ENCODE measurements around the gene SLC17A7. TPM values are rescaled to one million over a fixed set of nuclear protein-coding genes. Genes with fewer than 3 reads are reported as not detected.

SLC17A7 gene
- total and polyA plus RNA-seq, 2 donors (not counting 1 experiment from before 2014, with no cell fraction given) = 0.08 to 0.33 TPM

GRCh38 chr19:49383599-49383998 lies 57.7 kb downstream of the SLC17A7 start:
- Histone ChIP-seq H3K79me2 (ENCODE audit: control insufficient read depth, insufficient read depth, low read length) (no peaks in the 10 kb centered on the region), H3K9me3 (ENCODE audit: control insufficient read depth, insufficient read depth, low read depth, low read length) (no peaks in the 10 kb centered on the region), H3K36me3 (ENCODE audit: control insufficient read depth, insufficient read depth, low read length) (no peaks in the 10 kb centered on the region), H3K4me1 (ENCODE audit: control insufficient read depth, extremely low read depth, insufficient read depth, low read length) (no peaks in the 10 kb centered on the region), H3K4me3 (replicated peaks in 1 of 4; ENCODE audit: control extremely low read depth in 1 of 4, insufficient read depth in 1 of 4, low read depth in 3 of 4, low read length in 4 of 4) (no peak overlapping the region), H3K27me3 (ENCODE audit: control insufficient read depth, insufficient read depth, low read length) (peaks cover 4% of the 10 kb centered on the region), H4K20me1 (ENCODE audit: control insufficient read depth, extremely low read depth, insufficient read depth, low read length) (no peaks in the 10 kb centered on the region), H3K4me2 (ENCODE audit: extremely low read depth, insufficient read depth, low read length) (no peak overlapping the region), H2AFZ (ENCODE audit: low read length) (no peak overlapping the region), H3K27ac (ENCODE audit: insufficient read depth, low read length) (no peak overlapping the region), H3K9ac (ENCODE audit: insufficient read depth, low read length) (no peak overlapping the region)
- DNase-seq (ENCODE audit: low read depth in 2 of 2) = no peak
- no peak for TF ChIP-seq EZH2 (IDR thresholded peaks at IDR 0.05; ENCODE audit: low read length, missing control alignments)
- TF ChIP-seq CTCF (conservative IDR thresholded peaks at IDR 0.05 in 1 of 2, IDR thresholded peaks at IDR 0.05 in 1 of 2; ENCODE audit: low read depth in 1 of 2, low read length in 2 of 2) = no peak

GRCh38 chr19:49382639-49383038 lies 58.7 kb downstream of the SLC17A7 start:
- no peak overlapping the region for H3K4me2 ChIP-seq (ENCODE audit: extremely low read depth, insufficient read depth, low read length)
- no peaks in the 10 kb centered on the region for H3K36me3 ChIP-seq (ENCODE audit: control insufficient read depth, insufficient read depth, low read length)
- H3K79me2 ChIP-seq (ENCODE audit: control insufficient read depth, insufficient read depth, low read length) = no peaks in the 10 kb centered on the region
- TF ChIP-seq CTCF (conservative IDR thresholded peaks at IDR 0.05 in 1 of 2, IDR thresholded peaks at IDR 0.05 in 1 of 2; ENCODE audit: low read depth in 1 of 2, low read length in 2 of 2) (no peak), EZH2 (IDR thresholded peaks at IDR 0.05; ENCODE audit: low read length, missing control alignments) (no peak)
- no peak overlapping the region for H2AFZ ChIP-seq (ENCODE audit: low read length)
- H3K9ac ChIP-seq (ENCODE audit: insufficient read depth, low read length) = no peak overlapping the region
- peaks cover 4% of the 10 kb centered on the region for H3K27me3 ChIP-seq (ENCODE audit: control insufficient read depth, insufficient read depth, low read length)
- no peak overlapping the region for H3K27ac ChIP-seq (ENCODE audit: insufficient read depth, low read length)
- H4K20me1 ChIP-seq (ENCODE audit: control insufficient read depth, extremely low read depth, insufficient read depth, low read length) = no peaks in the 10 kb centered on the region
- H3K9me3 ChIP-seq (ENCODE audit: control insufficient read depth, insufficient read depth, low read depth, low read length) = no peaks in the 10 kb centered on the region
- H3K4me1 ChIP-seq (ENCODE audit: control insufficient read depth, extremely low read depth, insufficient read depth, low read length) = no peaks in the 10 kb centered on the region
- DNase-seq (ENCODE audit: low read depth in 2 of 2) = no peak
- H3K4me3 ChIP-seq (replicated peaks in 1 of 4; ENCODE audit: control extremely low read depth in 1 of 4, insufficient read depth in 1 of 4, low read depth in 3 of 4, low read length in 4 of 4) = no peak overlapping the region

GRCh38 chr19:49380391-49380790 lies 60.9 kb downstream of the SLC17A7 start:
- no peaks in the 10 kb centered on the region for H3K79me2 ChIP-seq (ENCODE audit: control insufficient read depth, insufficient read depth, low read length)
- TF ChIP-seq CTCF (conservative IDR thresholded peaks at IDR 0.05 in 1 of 2, IDR thresholded peaks at IDR 0.05 in 1 of 2; ENCODE audit: low read depth in 1 of 2, low read length in 2 of 2) (no peak), EZH2 (IDR thresholded peaks at IDR 0.05; ENCODE audit: low read length, missing control alignments) (no peak)
- no peak overlapping the region for H2AFZ ChIP-seq (ENCODE audit: low read length)
- H3K4me1 ChIP-seq (ENCODE audit: control insufficient read depth, extremely low read depth, insufficient read depth, low read length) = no peaks in the 10 kb centered on the region
- DNase-seq (ENCODE audit: low read depth in 2 of 2) = no peak
- H3K27me3 ChIP-seq (ENCODE audit: control insufficient read depth, insufficient read depth, low read length) = peaks cover 4% of the 10 kb centered on the region
- no peak overlapping the region for H3K9ac ChIP-seq (ENCODE audit: insufficient read depth, low read length)
- H3K9me3 ChIP-seq (ENCODE audit: control insufficient read depth, insufficient read depth, low read depth, low read length) = no peaks in the 10 kb centered on the region
- H3K4me2 ChIP-seq (ENCODE audit: extremely low read depth, insufficient read depth, low read length) = no peak overlapping the region
- no peak overlapping the region for H3K4me3 ChIP-seq (replicated peaks in 1 of 4; ENCODE audit: control extremely low read depth in 1 of 4, insufficient read depth in 1 of 4, low read depth in 3 of 4, low read length in 4 of 4)
- no peaks in the 10 kb centered on the region for H3K36me3 ChIP-seq (ENCODE audit: control insufficient read depth, insufficient read depth, low read length)
- H4K20me1 ChIP-seq (ENCODE audit: control insufficient read depth, extremely low read depth, insufficient read depth, low read length) = no peaks in the 10 kb centered on the region
- H3K27ac ChIP-seq (ENCODE audit: insufficient read depth, low read length) = no peak overlapping the region

Other genes with a start within 250 kb of the SLC17A7 start
- under 0.01 TPM in 2 replicates for gene SLC6A16, start 116.3 kb downstream of the SLC17A7 start, total RNA-seq
- gene SLC6A16, start 116.3 kb downstream of the SLC17A7 start, polyA plus RNA-seq = 0.08 and 0.62 TPM in 2 replicates
- not detected in 2 replicates for gene CD37, start 106.1 kb downstream of the SLC17A7 start, total RNA-seq
- not detected in 2 replicates for gene CD37, start 106.1 kb downstream of the SLC17A7 start, polyA plus RNA-seq
- gene TEAD2, start 79.1 kb downstream of the SLC17A7 start, total RNA-seq = 19.2 and 24.1 TPM in 2 replicates
- 22.0 and 22.7 TPM in 2 replicates for gene TEAD2, start 79.1 kb downstream of the SLC17A7 start, polyA plus RNA-seq
- gene DKKL1, start 77.7 kb downstream of the SLC17A7 start, total RNA-seq = 0.26 TPM in 1 of 2 replicates, not detected in the other
- gene DKKL1, start 77.7 kb downstream of the SLC17A7 start, polyA plus RNA-seq = 0.15 and 0.19 TPM in 2 replicates
- gene KASH5, start 53.3 kb downstream of the SLC17A7 start, total RNA-seq = not detected in 2 replicates
- gene KASH5, start 53.3 kb downstream of the SLC17A7 start, polyA plus RNA-seq = not detected in 2 replicates
- not detected in 2 replicates for gene PTH2, start 18.1 kb downstream of the SLC17A7 start, total RNA-seq
- not detected in 2 replicates for gene PTH2, start 18.1 kb downstream of the SLC17A7 start, polyA plus RNA-seq
- not detected in 2 replicates for gene GFY, start 16.1 kb downstream of the SLC17A7 start, total RNA-seq
- not detected in 2 replicates for gene GFY, start 16.1 kb downstream of the SLC17A7 start, polyA plus RNA-seq
- 94.5 and 110 TPM in 2 replicates for gene PIH1D1, start 10.3 kb upstream of the SLC17A7 start, total RNA-seq
- 42.5 and 53.8 TPM in 2 replicates for gene PIH1D1, start 10.3 kb upstream of the SLC17A7 start, polyA plus RNA-seq
- 13.9 and 24.9 TPM in 2 replicates for gene ALDH16A1, start 11.7 kb upstream of the SLC17A7 start, total RNA-seq
- 2.4 and 4.3 TPM in 2 replicates for gene ALDH16A1, start 11.7 kb upstream of the SLC17A7 start, polyA plus RNA-seq
- gene FLT3LG, start 32.7 kb upstream of the SLC17A7 start, total RNA-seq = 3.3 and 4.5 TPM in 2 replicates
- 4.3 and 4.4 TPM in 2 replicates for gene FLT3LG, start 32.7 kb upstream of the SLC17A7 start, polyA plus RNA-seq
- 3,385 and 5,250 TPM in 2 replicates for gene RPL13A, start 46.1 kb upstream of the SLC17A7 start, total RNA-seq
- gene RPL13A, start 46.1 kb upstream of the SLC17A7 start, polyA plus RNA-seq = 1,345 and 1,418 TPM in 2 replicates
- gene RPS11, start 54.9 kb upstream of the SLC17A7 start, total RNA-seq = 2,501 and 4,026 TPM in 2 replicates
- gene RPS11, start 54.9 kb upstream of the SLC17A7 start, polyA plus RNA-seq = 3,448 and 3,634 TPM in 2 replicates
- gene FCGRT, start 71.1 kb upstream of the SLC17A7 start, total RNA-seq = 59.0 and 90.1 TPM in 2 replicates
- 30.9 and 31.4 TPM in 2 replicates for gene FCGRT, start 71.1 kb upstream of the SLC17A7 start, polyA plus RNA-seq
- 87.8 and 162 TPM in 2 replicates for gene RCN3, start 86.5 kb upstream of the SLC17A7 start, total RNA-seq
- 18.8 and 19.8 TPM in 2 replicates for gene RCN3, start 86.5 kb upstream of the SLC17A7 start, polyA plus RNA-seq
- gene NOSIP, start 139.0 kb upstream of the SLC17A7 start, total RNA-seq = 67.9 and 72.9 TPM in 2 replicates
- 41.2 and 53.5 TPM in 2 replicates for gene NOSIP, start 139.0 kb upstream of the SLC17A7 start, polyA plus RNA-seq
- gene PRRG2, start 139.8 kb upstream of the SLC17A7 start, total RNA-seq = 0.17 and 0.51 TPM in 2 replicates
- 0.11 TPM in 1 of 2 replicates, not detected in the other for gene PRRG2, start 139.8 kb upstream of the SLC17A7 start, polyA plus RNA-seq
- gene PRR12, start 149.7 kb upstream of the SLC17A7 start, total RNA-seq = 1.0 and 2.1 TPM in 2 replicates
- gene PRR12, start 149.7 kb upstream of the SLC17A7 start, polyA plus RNA-seq = 0.40 and 0.69 TPM in 2 replicates
- 34.2 and 60.1 TPM in 2 replicates for gene RRAS, start 198.6 kb upstream of the SLC17A7 start, total RNA-seq
- 92.6 and 129 TPM in 2 replicates for gene RRAS, start 198.6 kb upstream of the SLC17A7 start, polyA plus RNA-seq
- 7.4 and 11.9 TPM in 2 replicates for gene SCAF1, start 200.7 kb upstream of the SLC17A7 start, total RNA-seq
- gene SCAF1, start 200.7 kb upstream of the SLC17A7 start, polyA plus RNA-seq = 8.7 and 15.5 TPM in 2 replicates
- gene IRF3, start 224.3 kb upstream of the SLC17A7 start, total RNA-seq = 55.2 and 61.1 TPM in 2 replicates
- gene IRF3, start 224.3 kb upstream of the SLC17A7 start, polyA plus RNA-seq = 22.0 TPM in 2 replicates
- 2.6 and 4.8 TPM in 2 replicates for gene BCL2L12, start 224.4 kb upstream of the SLC17A7 start, total RNA-seq
- gene BCL2L12, start 224.4 kb upstream of the SLC17A7 start, polyA plus RNA-seq = 5.0 and 9.8 TPM in 2 replicates
- 261 and 298 TPM in 2 replicates for gene PRMT1, start 235.7 kb upstream of the SLC17A7 start, total RNA-seq
- 184 and 288 TPM in 2 replicates for gene PRMT1, start 235.7 kb upstream of the SLC17A7 start, polyA plus RNA-seq
- gene ADM5, start 248.1 kb upstream of the SLC17A7 start, total RNA-seq = 0.26 and 0.33 TPM in 2 replicates
- gene ADM5, start 248.1 kb upstream of the SLC17A7 start, polyA plus RNA-seq = 0.06 and 0.15 TPM in 2 replicates
- gene CPT1C, start 249.6 kb upstream of the SLC17A7 start, total RNA-seq = 18.0 and 31.2 TPM in 2 replicates
- 20.0 and 24.0 TPM in 2 replicates for gene CPT1C, start 249.6 kb upstream of the SLC17A7 start, polyA plus RNA-seq

Data from fibroblast of lung (primary cell).